ENCODE data around the gene PITPNB. TPM values are rescaled to one million over a fixed set of nuclear protein-coding genes. Genes with fewer than 3 reads are reported as not detected.

Gene PITPNB
- polyA plus RNA-seq, 4 donors: 13.2 to 47.5 (median 22.8) TPM

DNA sequence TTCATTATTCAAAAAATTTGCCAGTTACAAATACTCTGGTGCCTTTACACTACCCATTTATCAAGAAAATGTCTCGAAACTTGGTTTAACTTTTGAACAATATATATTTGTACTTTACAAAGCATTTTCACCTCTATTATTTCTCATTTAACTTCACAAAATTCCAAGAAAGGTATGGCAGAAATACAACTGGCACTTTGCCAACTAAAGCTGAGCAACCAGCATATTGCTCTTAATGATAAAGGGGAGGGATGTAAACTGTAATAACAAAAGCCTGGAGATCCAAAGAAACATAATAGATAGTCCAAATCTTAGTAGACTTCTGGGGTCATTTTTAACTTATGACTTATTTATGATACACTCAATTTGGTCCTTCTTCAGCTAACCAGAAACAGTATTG, 7.7 kb downstream of the PITPNB start:
- Histone ChIP-seq H3K9me3 (ENCODE audit: control insufficient read depth in 2 of 2, insufficient read depth in 1 of 2, low read depth in 1 of 2, low read length in 1 of 2) (no peaks in the 10 kb centered on the region), H3K27ac (ENCODE audit: low read depth in 1 of 3, low read length in 2 of 3) (no peak overlapping the region), H3K36me3 (ENCODE audit: control insufficient read depth in 3 of 3, insufficient read depth in 2 of 3, low read depth in 1 of 3, low read length in 3 of 3) (peaks cover 0 to 18% (median 2%) of the 10 kb centered on the region in 3 donors), H3K4me3 (ENCODE audit: low read depth in 1 of 3, low read length in 3 of 3) (no peak overlapping the region), H3K4me1 (ENCODE audit: control insufficient read depth in 3 of 3, insufficient read depth in 2 of 3, low read depth in 1 of 3, low read length in 2 of 3) (peaks cover under 1 to 19% (median 4%) of the 10 kb centered on the region in 3 donors), H3K27me3 (ENCODE audit: control insufficient read depth in 3 of 3, insufficient read depth in 3 of 3, low read length in 3 of 3) (no peaks in the 10 kb centered on the region)
- FAIRE-seq (no peak), DNase-seq (no peak)
- 97 to 99% (median 98%) methylated on average over 1 of the region's 1 CpG for WGBS, 3 donors

DNA sequence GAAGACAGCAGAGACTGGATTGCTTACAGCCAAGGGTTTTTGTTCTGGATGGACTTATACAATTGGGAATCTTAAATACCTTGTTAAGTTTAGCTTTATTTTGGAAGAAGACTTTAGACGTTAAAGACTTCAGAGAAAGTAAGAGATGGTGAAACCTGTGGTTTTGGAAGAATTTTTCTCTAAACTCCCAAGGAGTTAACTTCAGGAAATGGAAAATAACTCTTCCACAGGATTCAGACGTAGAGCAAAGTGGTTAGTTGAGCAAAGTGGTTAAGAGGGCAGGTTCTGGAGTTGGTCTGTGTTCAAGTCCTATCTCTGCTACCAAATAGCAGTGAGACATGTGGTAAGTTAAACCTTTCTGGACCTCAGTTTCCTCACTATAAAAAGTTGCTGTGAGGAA, 12.8 kb downstream of the PITPNB start:
- no peak overlapping the region for H3K27ac ChIP-seq (ENCODE audit: low read depth in 1 of 3, low read length in 2 of 3)
- no peak for FAIRE-seq
- H3K4me1 ChIP-seq (ENCODE audit: control insufficient read depth in 3 of 3, insufficient read depth in 2 of 3, low read depth in 1 of 3, low read length in 2 of 3): no peaks in the 10 kb centered on the region
- 52 to 79% (median 78%) methylated on average over 2 of the region's 2 CpGs for WGBS, 3 donors
- no peaks in the 10 kb centered on the region for H3K27me3 ChIP-seq (ENCODE audit: control insufficient read depth in 3 of 3, insufficient read depth in 3 of 3, low read length in 3 of 3)
- H3K36me3 ChIP-seq (ENCODE audit: control insufficient read depth in 3 of 3, insufficient read depth in 2 of 3, low read depth in 1 of 3, low read length in 3 of 3): peaks cover 2 to 34% (median 5%) of the 10 kb centered on the region in 3 donors
- no peak overlapping the region for H3K4me3 ChIP-seq (ENCODE audit: low read depth in 1 of 3, low read length in 3 of 3)
- H3K9me3 ChIP-seq (ENCODE audit: control insufficient read depth in 2 of 2, insufficient read depth in 1 of 2, low read depth in 1 of 2, low read length in 1 of 2): no peaks in the 10 kb centered on the region
- no peak for DNase-seq

DNA sequence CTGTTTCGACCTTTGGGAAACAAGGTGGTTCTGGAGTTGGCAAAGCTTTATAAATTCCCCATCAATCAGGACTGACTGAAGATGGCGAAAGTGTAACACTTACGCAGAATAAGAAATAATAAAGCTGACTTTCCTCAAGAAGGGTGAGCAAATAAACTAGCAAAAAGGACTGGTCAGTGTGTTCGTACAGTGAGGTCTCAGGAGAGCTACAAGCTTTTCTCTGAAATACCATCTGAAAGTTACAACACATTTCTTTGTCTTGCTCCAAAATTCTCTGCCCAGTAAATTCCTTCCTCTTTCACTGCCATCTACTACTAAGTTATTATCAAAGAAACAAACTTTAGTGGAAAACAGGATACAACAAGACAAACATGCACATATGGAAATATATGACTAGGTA, 13.4 kb downstream of the PITPNB start:
- H3K36me3 ChIP-seq (ENCODE audit: control insufficient read depth in 3 of 3, insufficient read depth in 2 of 3, low read depth in 1 of 3, low read length in 3 of 3): peaks cover 2 to 34% (median 5%) of the 10 kb centered on the region in 3 donors
- no peak overlapping the region for H3K27ac ChIP-seq (ENCODE audit: low read depth in 1 of 3, low read length in 2 of 3)
- WGBS, 3 donors: 80 to 94% (median 86%) methylated on average over 4 of the region's 4 CpGs
- no peak overlapping the region for H3K4me3 ChIP-seq (ENCODE audit: low read depth in 1 of 3, low read length in 3 of 3)
- FAIRE-seq: no peak
- no peaks in the 10 kb centered on the region for H3K4me1 ChIP-seq (ENCODE audit: control insufficient read depth in 3 of 3, insufficient read depth in 2 of 3, low read depth in 1 of 3, low read length in 2 of 3)
- DNase-seq: no peak
- H3K9me3 ChIP-seq (ENCODE audit: control insufficient read depth in 2 of 2, insufficient read depth in 1 of 2, low read depth in 1 of 2, low read length in 1 of 2): no peaks in the 10 kb centered on the region
- H3K27me3 ChIP-seq (ENCODE audit: control insufficient read depth in 3 of 3, insufficient read depth in 3 of 3, low read length in 3 of 3): no peaks in the 10 kb centered on the region

DNA sequence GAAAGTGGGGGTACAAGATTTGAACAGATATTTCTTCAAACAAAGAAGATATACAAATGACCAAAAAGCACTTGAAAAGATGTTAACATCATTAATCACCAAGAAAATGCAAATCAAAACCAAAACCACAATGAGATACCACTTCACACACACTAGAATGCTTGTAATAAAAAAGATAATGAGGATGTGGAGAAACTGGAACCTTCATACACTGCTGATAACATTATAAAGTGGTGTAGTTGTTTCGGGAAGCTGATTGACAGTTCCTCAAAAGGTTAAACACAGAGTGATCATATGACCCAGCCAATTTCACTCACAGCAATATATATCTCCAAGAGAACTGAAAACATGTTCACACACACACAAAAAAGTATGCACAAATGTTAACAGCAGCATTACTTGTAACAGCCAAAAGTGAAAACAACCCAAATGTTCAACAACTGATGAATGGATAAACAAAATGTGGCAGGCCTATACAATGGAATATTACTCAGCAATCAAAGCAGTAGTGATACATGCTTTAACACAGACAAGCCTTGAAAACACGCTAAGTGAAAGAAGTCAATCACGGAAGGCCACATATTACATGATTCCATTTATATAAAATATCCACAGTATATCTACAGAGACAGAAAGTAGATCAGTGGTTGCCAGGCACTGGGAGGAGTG, 15.1 kb downstream of the PITPNB start:
- Histone ChIP-seq H3K4me3 (ENCODE audit: low read depth in 1 of 3, low read length in 3 of 3) (no peak overlapping the region), H3K9me3 (ENCODE audit: control insufficient read depth in 2 of 2, insufficient read depth in 1 of 2, low read depth in 1 of 2, low read length in 1 of 2) (no peaks in the 10 kb centered on the region), H3K36me3 (ENCODE audit: control insufficient read depth in 3 of 3, insufficient read depth in 2 of 3, low read depth in 1 of 3, low read length in 3 of 3) (peaks cover 2 to 33% (median 3%) of the 10 kb centered on the region in 3 donors), H3K27ac (ENCODE audit: low read depth in 1 of 3, low read length in 2 of 3) (no peak overlapping the region), H3K27me3 (ENCODE audit: control insufficient read depth in 3 of 3, insufficient read depth in 3 of 3, low read length in 3 of 3) (no peaks in the 10 kb centered on the region), H3K4me1 (ENCODE audit: control insufficient read depth in 3 of 3, insufficient read depth in 2 of 3, low read depth in 1 of 3, low read length in 2 of 3) (no peaks in the 10 kb centered on the region)
- 75 to 78% (median 76%) methylated on average over 3 of the region's 3 CpGs for WGBS, 3 donors
- FAIRE-seq: no peak
- DNase-seq: no peak

DNA sequence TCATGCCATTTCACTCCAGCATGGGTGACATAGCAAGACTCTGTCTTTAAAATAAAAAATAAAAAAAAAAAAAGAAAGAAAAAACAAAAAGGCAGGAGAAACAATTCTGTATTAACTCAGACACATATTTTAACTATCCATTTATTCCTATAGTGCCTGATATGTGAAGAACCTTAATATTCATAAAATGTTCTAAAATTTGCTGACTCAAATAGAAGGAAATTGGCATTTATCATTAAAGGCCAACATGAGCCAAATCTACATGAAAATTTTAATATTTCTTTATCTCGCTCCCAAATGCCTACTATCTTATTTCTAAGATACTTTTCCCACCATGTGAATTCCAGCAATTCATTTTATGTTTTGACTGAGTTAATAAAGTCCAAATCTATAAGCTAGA, 18.9 kb downstream of the PITPNB start:
- Histone ChIP-seq H3K4me1 (ENCODE audit: control insufficient read depth in 3 of 3, insufficient read depth in 2 of 3, low read depth in 1 of 3, low read length in 2 of 3) (no peaks in the 10 kb centered on the region), H3K4me3 (ENCODE audit: low read depth in 1 of 3, low read length in 3 of 3) (no peak overlapping the region), H3K27ac (ENCODE audit: low read depth in 1 of 3, low read length in 2 of 3) (no peak overlapping the region), H3K36me3 (ENCODE audit: control insufficient read depth in 3 of 3, insufficient read depth in 2 of 3, low read depth in 1 of 3, low read length in 3 of 3) (peaks cover 7 to 41% (median 12%) of the 10 kb centered on the region in 3 donors), H3K9me3 (ENCODE audit: control insufficient read depth in 2 of 2, insufficient read depth in 1 of 2, low read depth in 1 of 2, low read length in 1 of 2) (no peaks in the 10 kb centered on the region), H3K27me3 (ENCODE audit: control insufficient read depth in 3 of 3, insufficient read depth in 3 of 3, low read length in 3 of 3) (no peaks in the 10 kb centered on the region)
- FAIRE-seq: no peak
- DNase-seq: no peak
- WGBS, 3 donors: 97 to 100% (median 99%) methylated on average over 1 of the region's 1 CpG

DNA sequence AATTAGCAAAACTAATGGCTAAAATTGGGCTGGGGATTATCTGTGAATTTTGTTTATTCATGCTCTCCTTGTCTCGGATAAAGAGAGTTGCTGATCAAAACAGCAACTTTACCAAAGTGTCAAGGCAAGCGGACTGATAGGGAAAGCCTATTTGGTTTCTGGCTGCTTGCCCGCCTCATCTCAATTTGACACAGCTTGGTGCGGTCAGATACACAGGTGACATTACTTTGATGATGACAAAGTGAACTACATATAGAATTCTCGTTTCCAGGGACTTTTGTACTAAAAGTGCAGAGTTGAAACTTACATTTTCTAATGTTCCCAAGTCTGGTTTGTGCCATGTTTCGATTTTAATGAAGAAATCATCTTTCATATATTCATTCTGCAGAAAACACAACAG, 22.8 kb downstream of the PITPNB start:
- no peaks in the 10 kb centered on the region for H3K9me3 ChIP-seq (ENCODE audit: control insufficient read depth in 2 of 2, insufficient read depth in 1 of 2, low read depth in 1 of 2, low read length in 1 of 2)
- H3K27ac ChIP-seq (ENCODE audit: low read depth in 1 of 3, low read length in 2 of 3): no peak overlapping the region
- H3K36me3 ChIP-seq (ENCODE audit: control insufficient read depth in 3 of 3, insufficient read depth in 2 of 3, low read depth in 1 of 3, low read length in 3 of 3): peaks cover 9 to 40% (median 16%) of the 10 kb centered on the region in 3 donors
- DNase-seq (no peak), FAIRE-seq (no peak)
- no peaks in the 10 kb centered on the region for H3K4me1 ChIP-seq (ENCODE audit: control insufficient read depth in 3 of 3, insufficient read depth in 2 of 3, low read depth in 1 of 3, low read length in 2 of 3)
- no peak overlapping the region for H3K4me3 ChIP-seq (ENCODE audit: low read depth in 1 of 3, low read length in 3 of 3)
- 69 to 84% (median 79%) methylated on average over 6 of the region's 6 CpGs for WGBS, 3 donors
- no peaks in the 10 kb centered on the region for H3K27me3 ChIP-seq (ENCODE audit: control insufficient read depth in 3 of 3, insufficient read depth in 3 of 3, low read length in 3 of 3)

DNA sequence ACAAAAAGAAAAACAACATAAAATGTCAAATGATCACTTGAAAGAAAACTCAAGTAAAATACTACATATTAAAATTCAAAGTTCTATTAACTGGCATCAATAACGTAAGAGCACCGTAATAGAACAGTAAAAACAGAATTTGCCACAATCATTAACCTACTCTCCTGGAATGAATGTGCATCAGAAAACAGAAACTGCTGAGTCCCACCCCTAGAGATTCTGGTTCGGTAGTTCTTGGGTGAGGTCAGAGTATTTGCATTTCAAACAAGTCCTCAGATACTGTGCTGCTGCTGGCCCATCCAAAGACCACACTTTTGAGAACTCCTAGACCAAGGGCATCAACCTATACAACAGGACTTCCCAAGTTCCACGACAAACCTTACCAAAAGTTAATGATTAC, 23.5 kb downstream of the PITPNB start:
- peaks cover 12 to 43% (median 16%) of the 10 kb centered on the region in 3 donors for H3K36me3 ChIP-seq (ENCODE audit: control insufficient read depth in 3 of 3, insufficient read depth in 2 of 3, low read depth in 1 of 3, low read length in 3 of 3)
- 56 to 64% (median 57%) methylated on average over 4 of the region's 4 CpGs for WGBS, 3 donors
- no peaks in the 10 kb centered on the region for H3K27me3 ChIP-seq (ENCODE audit: control insufficient read depth in 3 of 3, insufficient read depth in 3 of 3, low read length in 3 of 3)
- FAIRE-seq (no peak), DNase-seq (no peak)
- H3K4me1 ChIP-seq (ENCODE audit: control insufficient read depth in 3 of 3, insufficient read depth in 2 of 3, low read depth in 1 of 3, low read length in 2 of 3): no peaks in the 10 kb centered on the region
- no peak overlapping the region for H3K4me3 ChIP-seq (ENCODE audit: low read depth in 1 of 3, low read length in 3 of 3)
- H3K27ac ChIP-seq (ENCODE audit: low read depth in 1 of 3, low read length in 2 of 3): no peak overlapping the region
- H3K9me3 ChIP-seq (ENCODE audit: control insufficient read depth in 2 of 2, insufficient read depth in 1 of 2, low read depth in 1 of 2, low read length in 1 of 2): no peaks in the 10 kb centered on the region

DNA sequence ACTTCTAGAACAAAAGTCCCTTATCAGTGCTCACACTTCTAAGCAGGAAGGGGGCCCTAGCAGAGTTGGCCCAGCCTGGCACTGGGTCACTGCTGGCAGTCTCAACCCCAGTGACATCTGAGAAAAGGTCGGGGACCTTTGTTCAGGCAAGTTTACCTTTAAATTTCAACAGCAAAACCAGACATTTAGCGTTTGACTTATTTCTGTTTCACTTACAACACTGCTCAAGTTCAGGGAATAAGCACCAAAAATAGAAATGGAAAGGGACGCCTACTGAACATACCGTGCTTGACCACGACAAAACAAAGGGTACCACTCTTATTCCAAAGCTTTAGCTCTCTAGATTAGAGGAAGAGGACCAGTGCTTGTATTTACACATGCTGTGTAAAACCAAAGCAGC, 26.2 kb downstream of the PITPNB start:
- 75 to 89% (median 79%) methylated on average over 5 of the region's 5 CpGs for WGBS, 3 donors
- Histone ChIP-seq H3K27ac (ENCODE audit: low read depth in 1 of 3, low read length in 2 of 3) (no peak overlapping the region), H3K9me3 (ENCODE audit: control insufficient read depth in 2 of 2, insufficient read depth in 1 of 2, low read depth in 1 of 2, low read length in 1 of 2) (no peaks in the 10 kb centered on the region), H3K27me3 (ENCODE audit: control insufficient read depth in 3 of 3, insufficient read depth in 3 of 3, low read length in 3 of 3) (no peaks in the 10 kb centered on the region), H3K4me1 (ENCODE audit: control insufficient read depth in 3 of 3, insufficient read depth in 2 of 3, low read depth in 1 of 3, low read length in 2 of 3) (no peaks in the 10 kb centered on the region), H3K4me3 (ENCODE audit: low read depth in 1 of 3, low read length in 3 of 3) (no peak overlapping the region), H3K36me3 (ENCODE audit: control insufficient read depth in 3 of 3, insufficient read depth in 2 of 3, low read depth in 1 of 3, low read length in 3 of 3) (peaks cover 16 to 43% (median 21%) of the 10 kb centered on the region in 3 donors)
- DNase-seq (no peak), FAIRE-seq (no peak)

DNA sequence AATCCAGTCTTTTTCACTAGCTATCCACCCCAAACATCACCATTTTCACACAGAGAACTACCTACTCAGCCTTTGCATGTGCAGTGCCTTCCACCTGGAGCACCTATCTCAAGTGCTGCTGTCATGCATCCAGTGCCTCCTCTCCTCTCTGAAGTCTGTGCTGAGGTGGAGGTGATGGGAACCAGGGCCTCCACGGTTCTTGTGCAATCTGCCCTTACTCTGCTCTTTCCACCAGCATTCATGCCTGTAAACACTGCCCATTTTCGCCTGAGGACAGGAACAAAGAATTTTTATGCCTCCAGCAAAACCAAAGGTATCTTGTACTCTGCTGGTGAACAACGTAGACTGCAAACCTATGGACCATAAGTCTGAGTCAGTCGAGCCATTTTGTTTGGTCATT, 27.0 kb downstream of the PITPNB start:
- H3K9me3 ChIP-seq (ENCODE audit: control insufficient read depth in 2 of 2, insufficient read depth in 1 of 2, low read depth in 1 of 2, low read length in 1 of 2): no peaks in the 10 kb centered on the region
- no peaks in the 10 kb centered on the region for H3K4me1 ChIP-seq (ENCODE audit: control insufficient read depth in 3 of 3, insufficient read depth in 2 of 3, low read depth in 1 of 3, low read length in 2 of 3)
- WGBS, 3 donors: 90 to 95% (median 92%) methylated on average over 4 of the region's 4 CpGs
- peaks cover 11 to 43% (median 16%) of the 10 kb centered on the region in 3 donors for H3K36me3 ChIP-seq (ENCODE audit: control insufficient read depth in 3 of 3, insufficient read depth in 2 of 3, low read depth in 1 of 3, low read length in 3 of 3)
- H3K27me3 ChIP-seq (ENCODE audit: control insufficient read depth in 3 of 3, insufficient read depth in 3 of 3, low read length in 3 of 3): no peaks in the 10 kb centered on the region
- no peak overlapping the region for H3K4me3 ChIP-seq (ENCODE audit: low read depth in 1 of 3, low read length in 3 of 3)
- DNase-seq (no peak), FAIRE-seq (no peak)
- H3K27ac ChIP-seq (ENCODE audit: low read depth in 1 of 3, low read length in 2 of 3): no peak overlapping the region

Measured in small intestine (tissue), 7 donors.